GM12801 (cell line): ENCODE data around the gene SYMPK.

Experiments used
- CTCF ChIP-seq: IDR thresholded peaks from one replicate; pipeline ENCODE4 v1.5.1; 2011; ENCODE audit warnings: control low read depth; ENCODE audit not compliant: insufficient read length; ENCODE audit errors: extremely low read depth

SYMPK gene

DNA sequence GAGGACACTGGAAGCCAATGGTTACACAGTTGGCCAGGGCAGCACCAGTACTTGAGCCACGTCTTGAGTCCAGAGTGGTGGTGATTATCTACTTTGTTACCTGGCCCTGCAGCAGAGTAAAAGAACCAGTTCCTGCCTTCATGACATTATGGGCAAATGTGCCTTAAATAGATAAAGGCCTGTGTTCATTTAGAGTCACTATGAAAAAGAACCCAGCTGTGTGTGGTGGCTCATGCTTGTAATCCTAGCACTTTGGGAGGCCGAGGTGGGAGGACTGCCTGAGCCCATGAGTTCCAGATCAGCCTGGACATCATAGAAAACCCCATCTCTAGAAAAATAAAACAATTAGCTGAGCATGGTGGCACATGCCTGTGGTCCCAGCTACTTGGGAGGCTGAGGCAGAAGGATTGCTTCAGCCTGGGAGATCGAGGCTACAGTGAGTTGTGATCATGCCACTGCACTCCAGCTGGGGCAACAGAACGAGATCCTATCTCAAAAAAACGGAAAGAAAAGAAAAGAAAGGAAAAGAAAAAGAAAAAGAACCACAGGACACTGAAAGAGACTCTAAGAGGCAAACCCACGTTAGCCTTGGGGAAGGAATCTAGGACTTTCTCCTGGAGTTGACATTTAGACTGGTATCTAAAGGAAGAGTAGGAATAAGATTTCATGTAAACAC, 26.4 kb upstream of the SYMPK start:
- TF ChIP-seq CTCF: no peak

- no peak for TF ChIP-seq CTCF
Measured at GRCh38 chr19:45887200-45887710, 24.3 kb upstream of the SYMPK start.

DNA sequence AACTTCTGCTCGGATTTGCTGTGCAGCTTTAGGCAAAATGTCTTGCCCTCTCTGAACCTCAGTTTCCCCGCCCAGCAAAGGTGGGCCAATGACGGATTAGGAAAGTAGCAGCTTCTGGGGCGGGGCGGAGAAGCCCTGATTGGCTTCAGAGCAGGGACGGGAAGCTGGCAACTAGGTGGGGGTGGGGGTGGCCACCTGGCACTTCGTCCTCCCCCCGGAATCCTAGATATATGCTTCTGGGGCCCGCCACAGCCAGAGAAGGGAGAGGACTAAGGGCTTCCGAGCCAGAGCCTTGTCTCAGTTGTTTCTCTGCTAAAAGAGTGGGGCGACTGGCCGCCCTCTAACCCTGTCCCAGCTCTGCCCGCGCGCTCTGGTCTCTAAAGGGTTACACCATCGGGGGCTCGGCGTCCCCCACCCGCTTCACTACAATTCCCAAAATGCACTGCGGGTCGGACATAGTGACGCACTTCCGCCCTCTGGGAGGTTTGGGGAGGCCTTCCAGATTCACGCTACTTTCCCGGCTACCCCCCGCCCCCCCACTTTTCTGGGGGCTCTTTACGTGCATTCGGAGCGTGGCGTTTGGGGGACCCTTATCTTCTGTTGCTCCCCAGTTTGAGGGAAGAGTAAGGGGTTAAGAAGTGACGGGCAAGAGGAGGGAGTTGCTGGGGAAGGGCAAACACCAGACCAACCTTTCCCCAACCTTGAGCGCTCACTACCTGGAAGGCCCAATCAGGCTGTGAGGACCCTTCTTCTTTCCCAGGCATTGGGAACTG, 23.7 kb upstream of the SYMPK start:
- TF ChIP-seq CTCF: no peak

DNA sequence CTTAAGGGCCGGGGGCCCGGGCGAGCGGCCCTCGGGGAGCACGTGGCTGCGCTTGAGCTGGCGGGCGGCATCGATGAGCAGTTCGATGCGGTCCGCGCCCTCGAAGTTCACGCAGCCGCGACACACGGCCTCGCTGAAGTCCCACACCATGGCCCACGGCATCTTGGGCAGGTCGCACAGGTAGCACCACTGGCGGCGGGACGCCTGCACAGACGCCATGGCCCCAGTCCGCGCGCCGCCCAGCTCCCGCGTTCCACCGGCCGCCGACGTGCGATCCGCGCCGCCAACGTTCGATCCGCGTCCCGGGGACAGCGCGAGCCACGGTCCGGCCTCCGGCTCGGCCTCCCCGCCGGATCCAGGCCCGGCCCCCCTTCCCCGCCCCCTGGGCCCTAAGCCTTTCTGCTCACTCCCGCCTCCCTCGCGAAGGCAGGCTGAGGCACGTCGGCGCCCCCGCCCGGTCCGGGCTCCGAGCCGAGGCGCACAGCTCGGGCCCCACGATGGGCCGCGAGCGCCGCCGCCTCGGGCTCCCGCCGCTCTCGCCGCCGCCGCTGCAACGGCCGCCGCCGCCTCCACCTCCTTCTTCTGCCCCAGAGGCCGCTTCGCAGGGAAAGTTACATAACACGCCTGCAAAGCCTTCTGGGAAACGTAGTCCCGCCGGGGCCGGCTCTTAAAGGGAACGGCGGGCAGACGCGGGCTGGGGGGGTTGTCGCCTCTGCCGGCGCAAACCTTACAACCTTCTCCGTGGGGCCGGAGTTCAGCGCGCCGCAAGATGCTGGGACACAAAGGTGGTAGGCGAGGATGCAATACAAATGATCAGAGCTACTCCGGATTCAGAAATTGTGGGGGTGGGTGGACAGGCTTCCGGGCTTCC, 22.8 kb upstream of the SYMPK start, which contains the start of gene IRF2BP1:
Gene IRF2BP1, minus strand, starts transcription at position 586 of the 871 bp plus-strand sequence. Its CDS starts 367 bp downstream, at position 219.
- TF ChIP-seq CTCF: no peak

DNA sequence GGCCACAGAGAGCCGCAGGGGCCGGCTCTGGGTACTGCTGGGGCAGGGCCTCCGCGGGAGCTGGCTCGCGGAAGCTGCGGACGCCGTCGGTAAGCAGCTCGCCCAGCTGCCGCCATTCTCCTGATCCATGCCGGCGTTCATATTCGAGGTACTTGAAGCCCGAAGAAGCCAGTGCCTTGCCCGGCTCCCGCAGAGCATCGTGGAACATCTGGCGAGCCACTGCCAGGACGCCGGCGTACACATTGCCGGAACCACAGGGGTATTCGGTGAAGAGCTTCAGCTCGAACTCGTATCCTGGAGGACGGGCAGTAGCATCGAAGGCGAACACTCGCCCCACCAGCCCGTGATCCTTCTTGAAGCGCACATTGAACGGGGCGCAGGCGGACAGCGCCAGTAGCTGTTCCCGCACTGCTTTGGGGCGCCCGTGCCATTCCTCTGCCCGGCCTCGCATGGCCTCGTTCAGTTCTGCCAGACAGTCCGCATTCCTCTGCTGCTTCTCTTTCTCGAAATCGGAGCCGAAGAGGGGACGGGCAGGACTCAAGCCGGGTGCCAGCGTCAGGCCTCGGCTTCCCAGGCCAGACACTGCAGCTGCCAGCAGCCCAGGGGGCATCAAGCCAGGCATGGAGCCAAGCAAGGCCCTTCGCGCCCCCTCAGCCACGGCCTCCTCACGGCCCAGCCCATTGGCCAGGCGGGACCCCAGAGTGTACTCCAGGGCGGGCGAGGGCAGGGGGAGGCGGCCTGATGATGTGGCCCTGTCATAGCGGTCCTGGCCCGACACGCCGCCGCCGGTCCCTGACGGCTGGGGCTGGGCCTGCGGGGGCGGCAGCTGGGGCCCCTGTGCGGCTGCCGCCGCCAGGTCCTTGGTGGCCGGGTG, 22.0 kb upstream of the SYMPK start:
- TF ChIP-seq CTCF: no peak

DNA sequence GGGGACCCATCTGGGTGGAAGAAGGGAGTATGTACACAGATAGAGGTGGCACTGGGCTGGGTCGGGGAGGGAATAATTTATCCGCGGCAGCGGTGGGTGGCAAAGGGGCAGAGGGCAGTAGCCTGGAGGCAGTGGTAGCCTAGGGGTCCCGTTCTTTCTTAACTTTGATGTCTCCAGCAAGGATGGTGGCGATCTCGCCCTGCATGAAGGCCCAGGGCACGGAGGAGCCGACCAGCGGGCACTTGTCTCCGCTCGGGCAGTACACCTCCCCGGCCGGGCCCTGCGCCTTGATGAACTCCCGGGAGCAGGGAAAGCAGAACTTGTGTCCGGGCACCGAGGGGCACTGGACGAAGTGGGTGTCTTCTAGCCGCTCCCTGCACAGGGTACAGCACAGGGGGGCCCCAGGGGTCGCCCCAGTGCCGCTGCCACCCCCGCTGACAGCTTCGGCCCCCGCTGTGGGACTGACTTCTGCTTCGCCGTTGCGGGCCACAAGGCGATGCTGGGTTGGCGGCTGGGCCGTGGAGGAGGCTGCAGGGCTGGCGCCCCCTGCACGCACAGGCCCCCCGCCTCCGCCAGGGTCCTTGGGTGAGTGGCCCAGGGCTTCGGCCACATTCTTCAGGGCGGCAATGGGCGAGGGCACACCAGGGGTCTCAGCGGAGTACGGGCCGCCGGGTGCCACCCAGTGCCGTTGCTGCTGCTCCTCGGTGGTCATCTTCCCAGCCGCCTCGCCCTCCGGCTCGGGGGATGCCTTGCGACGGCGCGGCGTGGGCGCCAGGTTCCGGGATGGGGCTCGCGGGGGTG, 21.1 kb upstream of the SYMPK start:
- no peak for TF ChIP-seq CTCF
